Measurements from ENCODE around the gene TDRD7.

GRCh38 chr9:97387504-97387886, 24.4 kb upstream of the TDRD7 start:
- TF ChIP-seq POLR2AphosphoS5 (IDR thresholded peaks at IDR 0.05; ENCODE audit: low read depth, low read length) (no peak), POLR2A (IDR thresholded peaks at IDR 0.05; ENCODE audit: low read depth, low read length) (no peak), TAF1 (IDR thresholded peaks at IDR 0.05; ENCODE audit: borderline replicate concordance, low read depth, low read length) (no peak)
